ENCODE results near the gene RRBP1.

- TF ChIP-seq CTCF (IDR thresholded peaks at IDR 0.05) (no peak), POLR2AphosphoS5 (IDR thresholded peaks at IDR 0.05) (no peak)
Measured at GRCh38 chr20:17571153-17571527, 110.9 kb downstream of the RRBP1 start.
